GM21825 (cell line): ENCODE results near the gene FCHSD2.
"Not testable (repeated sequence)": the region's sequence is repeated elsewhere in the genome, so short reads cannot be mapped to it uniquely, and the experiment has no call there.

Experiments
- ATAC-seq: cut with Tn5 transposase; IDR thresholded peaks from one replicate; pipeline ENCODE4 v1.9.1; 2021; ENCODE audit warnings: mild to moderate bottlenecking, moderate library complexity; ENCODE audit not compliant: unreplicated experiment

The FCHSD2 gene

DNA sequence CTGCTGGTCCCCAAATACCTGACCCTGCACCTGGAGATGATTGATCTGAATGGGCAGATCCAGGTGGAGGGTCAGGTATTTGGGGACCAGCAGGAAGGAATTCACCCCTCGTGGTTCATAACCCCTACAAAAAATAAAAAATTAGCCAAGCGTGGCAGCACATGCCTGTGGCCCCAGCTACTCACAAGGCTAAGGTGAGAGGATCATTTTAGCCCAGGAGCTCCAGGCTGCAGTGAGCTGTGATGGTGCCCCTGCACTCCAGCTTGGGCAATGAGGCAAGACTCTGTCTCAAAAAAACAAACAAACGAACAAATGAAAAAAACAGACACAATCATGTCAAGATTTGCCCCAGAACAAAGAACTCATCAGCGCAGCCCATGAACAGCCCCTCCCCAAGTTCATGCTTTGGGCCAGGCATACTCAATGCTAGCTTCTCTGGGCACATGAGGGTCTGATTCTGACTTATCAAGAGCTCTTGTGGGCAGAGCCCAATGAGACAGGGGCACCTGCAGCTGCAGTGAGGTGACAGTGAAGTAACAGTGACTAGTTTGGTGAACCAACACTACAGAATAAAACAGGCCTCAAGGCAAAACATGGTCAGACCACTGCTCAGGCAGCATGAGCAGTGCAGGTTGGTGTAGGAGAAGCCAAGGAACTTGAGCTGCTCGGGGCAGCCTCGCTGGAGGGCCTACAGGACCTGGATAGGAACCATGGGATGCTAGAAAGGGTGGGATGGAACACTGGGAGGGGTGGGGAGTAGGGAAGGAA lies 10.2 kb upstream of the FCHSD2 start:
- ATAC-seq: peak; percentile 0

DNA sequence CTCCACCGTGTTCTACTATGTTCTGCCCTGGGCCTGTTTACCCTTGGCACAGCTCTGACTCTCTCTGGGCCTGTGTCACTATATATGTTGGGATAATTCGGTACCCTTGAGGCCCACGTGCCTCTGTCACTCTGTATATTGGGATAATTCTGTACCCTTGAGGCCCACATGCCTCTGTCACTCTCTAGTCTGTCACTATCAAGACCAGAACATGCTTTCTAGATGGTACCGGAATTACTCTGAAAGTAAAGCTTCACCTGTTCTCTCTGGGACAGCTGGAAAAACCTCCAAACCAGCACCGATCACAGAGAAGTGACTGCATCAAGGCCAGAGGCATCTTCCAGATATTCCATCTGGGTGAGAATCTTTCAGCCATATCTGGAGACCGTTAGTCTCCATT lies 9.3 kb upstream of the FCHSD2 start:
- no peak for ATAC-seq

DNA sequence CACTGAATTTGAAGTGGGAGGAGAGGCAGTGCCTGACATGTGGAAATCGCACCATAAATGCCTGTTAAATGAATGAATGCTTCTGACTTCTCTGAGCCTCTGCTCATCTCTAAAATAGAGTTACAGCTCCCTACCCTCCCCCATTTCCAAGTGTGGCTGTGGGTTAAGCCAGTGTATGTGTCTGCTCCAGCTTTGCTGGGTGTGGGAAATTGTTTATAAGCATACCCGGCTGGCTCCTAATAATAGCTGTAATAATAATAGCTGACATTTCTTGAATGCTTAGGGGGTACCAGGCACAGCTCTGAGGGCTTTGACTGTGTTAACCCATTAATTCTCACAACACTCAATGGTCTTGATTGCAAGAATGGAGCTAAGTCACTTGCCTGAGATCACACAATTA lies 7.0 kb upstream of the FCHSD2 start:
- no peak for ATAC-seq

DNA sequence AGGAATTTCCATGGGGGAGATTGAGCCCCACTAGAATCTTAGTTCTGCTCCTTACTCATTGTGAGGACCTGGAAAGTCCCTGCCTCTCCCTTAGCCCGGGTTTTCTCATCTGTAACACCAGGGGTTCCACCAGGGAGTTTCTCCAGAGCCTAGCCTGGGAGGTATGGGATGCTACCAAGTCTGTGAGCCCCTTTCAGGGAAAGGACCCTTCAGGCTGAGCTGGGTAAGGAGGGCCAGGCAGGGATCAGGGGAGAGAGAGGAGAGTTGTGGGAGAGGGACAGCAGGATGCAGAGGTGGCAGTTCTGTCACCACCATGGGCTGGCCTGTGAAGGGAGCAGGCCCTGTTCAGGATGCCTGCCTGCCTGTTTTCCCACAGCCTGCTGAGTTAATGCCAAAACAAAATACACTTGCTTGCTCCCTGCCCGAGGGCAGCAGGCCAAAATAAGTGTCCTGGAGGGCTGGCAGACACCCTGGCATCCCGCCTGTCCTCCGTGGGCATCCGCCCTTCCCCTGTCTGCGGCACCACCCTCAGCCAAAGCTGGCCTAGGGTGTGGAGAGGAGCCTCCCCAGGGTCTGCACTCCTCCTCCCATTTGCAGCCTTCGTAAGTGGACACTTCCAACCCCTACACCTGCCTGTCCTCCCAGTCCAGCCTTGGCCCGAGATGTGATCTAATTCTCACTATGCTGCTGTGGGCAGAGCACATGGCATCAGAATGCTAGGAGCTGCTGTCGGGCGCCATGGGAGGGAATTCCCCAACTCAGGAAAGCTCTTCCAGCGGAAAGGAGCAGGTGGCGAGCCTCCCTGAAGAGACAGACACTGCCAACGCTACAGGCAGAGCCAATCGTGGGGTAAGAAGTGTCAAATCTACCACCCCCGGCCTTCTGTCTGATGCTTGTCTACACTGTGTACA lies 5.9 kb upstream of the FCHSD2 start:
- no peak for ATAC-seq

DNA sequence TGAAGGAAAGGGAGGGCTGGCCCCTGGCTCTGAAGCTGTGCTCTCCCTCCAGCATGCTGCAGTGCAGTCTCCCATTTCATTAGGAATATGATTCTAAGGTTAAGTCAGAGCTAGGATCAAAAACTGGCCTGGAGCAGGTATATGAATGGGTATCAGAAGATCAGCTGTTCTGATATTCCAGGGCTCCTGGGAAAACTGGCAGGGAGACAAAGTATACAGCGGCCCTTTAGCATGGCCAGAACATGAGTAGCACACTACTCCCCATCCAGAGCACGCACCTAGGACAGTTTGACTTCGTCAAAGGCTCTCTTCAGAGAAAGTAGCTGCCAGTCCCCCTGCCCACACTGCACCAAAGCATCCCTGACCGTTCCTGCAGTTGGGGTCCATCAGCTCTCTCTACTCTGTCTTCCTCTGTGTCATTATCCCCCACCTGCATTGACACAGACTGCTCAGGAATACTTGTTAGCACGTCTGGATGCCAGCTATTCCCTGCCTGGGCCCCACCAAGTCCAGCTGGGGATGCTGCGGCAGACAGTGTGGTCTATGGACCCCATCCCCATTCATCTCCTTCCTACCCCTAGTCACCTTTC lies 4.0 kb upstream of the FCHSD2 start:
- no peak for ATAC-seq

DNA sequence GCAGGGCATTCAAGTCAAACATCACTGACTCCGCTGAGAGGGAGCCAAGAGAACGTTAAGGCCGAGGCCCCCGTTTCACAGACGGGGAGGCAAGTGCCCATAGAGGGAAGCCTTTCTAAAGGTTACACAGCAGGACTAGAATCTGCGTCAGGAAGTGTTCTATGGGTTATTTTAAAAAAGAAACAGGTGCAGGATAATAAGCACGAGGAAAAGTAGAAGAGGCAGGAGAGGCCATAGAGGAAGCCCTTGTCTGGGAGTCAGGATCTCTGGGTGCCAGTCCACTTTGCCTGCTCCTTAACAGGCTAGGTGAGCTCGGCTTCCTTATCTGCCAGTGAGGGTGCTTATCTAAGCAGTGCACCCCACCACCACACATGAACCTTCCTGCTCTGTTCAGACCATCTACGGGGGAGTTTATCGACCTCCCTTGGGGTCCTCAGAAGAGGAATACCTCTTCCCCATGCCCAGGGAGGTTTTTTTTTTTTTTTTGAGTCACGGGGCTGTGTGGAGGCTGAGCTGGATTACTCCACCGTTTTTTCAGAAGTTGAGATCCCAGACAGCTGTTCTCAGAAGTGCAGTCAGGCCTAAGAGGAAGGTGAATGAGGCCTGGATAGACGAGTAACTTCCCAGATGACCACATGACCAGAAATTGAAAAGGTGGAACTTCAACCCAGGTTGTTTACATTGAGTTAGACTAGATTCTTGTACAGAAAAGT lies 1.2 kb upstream of the FCHSD2 start:
- no peak for ATAC-seq

DNA sequence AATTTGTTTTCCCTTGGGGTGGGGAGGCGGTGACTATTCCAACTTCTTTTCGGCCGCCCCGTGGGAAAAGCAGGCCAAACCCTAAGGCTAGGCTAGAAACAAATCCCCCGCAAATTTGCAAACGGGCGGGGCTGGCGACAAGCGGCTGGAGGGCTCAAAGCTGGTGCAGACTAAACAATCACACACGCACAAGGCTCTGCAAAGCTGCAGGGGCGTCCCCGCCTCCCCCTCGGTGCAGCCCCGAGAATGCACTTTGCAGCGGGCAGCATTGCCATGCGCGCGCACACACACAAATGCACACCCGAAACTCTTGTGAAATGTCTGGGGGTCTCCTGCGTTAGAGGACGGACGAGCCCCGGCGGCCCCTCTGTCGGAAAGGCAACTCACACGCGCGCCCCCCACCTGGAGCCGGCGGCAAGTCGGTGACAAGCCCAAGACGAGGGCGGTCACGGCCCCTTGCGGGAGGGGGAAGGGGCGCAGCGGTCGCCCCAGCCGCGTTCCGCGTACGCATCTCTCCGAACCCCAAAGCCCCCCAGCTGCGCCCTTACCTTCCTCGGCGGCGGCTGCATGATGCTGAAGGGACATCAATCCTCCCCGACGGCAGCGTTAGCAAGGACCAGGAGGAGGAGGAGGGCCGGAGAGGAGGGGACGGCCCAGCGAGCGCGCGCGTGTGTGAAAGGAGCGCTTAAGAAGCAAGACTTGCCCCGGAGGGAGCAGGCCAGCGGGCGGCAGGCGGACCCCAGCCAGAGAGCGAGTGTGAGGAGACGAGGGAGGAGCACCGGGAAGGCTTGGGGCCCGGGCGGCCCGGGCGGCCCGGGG lies 600 bp downstream of the FCHSD2 start:
- ATAC-seq: peak; percentile 6

DNA sequence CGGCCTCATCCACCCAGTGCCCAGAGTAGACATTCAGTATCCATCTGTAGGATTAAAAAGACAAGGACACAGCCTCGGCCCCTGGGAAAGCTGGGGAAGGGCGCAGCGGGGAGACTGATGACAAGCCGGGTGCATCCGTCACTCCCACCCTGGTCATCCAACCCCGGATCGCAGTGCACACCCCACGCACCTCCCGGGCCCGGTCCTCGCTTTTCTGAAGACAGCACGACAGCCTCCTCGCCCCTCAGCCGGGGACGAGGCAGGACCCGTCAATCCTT lies 1.1 kb downstream of the FCHSD2 start:
- no peak for ATAC-seq

DNA sequence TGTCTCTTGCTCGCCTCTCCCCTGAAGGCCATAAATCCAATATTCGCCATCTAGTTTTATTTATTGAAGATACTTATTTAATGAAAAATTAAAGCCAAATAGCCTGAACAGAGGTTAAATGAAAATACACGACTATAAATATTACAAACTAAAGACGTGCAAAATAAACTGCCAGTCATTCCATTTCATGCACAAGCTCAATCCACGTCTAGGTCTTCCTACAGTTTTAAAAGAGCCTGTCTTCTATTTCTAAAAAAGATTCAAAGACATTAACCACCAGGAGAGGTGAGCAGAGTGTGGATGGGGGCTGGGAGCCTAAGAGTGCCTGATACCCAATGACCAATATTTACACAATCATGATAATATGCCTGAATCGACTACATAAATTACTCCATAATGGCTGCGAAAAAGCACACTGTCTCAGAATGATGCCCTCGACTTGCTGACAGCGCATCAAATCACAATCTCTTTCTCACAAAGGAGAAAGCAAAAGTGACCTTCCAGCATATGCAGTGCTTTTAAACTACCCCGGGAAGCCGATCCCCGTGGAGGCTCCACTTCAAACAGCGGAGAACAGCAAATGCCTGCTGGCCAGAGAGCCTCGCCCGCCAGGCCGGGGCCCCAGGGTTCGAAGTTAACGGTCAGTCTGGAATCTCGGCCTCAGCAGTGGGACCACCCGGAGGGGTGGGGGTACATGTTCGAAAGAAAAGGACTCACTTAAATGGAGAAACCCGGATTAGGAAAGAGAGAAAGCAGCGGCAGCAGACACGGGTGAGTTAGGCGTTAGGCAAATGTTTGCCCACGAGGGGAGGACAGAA lies 1.7 kb downstream of the FCHSD2 start:
- no peak for ATAC-seq

DNA sequence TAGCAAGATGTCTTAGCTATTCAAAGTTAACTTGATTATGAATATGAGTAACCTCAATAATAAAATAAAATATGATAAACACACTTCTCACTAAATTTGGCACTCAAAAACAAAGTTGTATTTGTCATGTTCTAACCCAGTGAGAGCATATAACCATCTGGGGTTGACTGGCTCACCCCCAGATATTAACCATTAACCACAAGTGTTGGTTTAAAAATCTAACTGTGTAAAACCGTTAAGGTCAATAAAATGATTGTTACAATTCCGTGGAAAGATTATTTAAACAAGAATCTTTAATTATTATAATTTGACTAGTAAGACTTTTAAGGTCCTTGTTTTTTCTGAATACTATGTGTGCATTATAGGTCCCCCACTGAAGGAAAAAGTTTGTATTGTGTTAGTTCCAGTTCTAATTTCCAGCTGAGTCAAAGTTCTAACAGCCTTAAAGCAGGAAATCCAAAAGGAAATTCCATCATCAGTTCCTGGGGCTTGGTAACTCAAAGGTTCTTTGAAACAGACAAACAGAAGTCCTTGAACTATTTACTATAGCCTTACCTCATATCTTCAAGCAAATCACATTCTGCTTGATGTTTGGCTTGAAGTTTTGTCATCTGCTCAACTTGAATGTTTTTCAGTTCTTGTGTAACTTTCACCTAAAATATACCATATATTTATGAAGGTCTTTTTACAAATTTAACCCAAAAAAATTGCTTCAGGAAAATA lies 2.5 kb downstream of the FCHSD2 start:
- no peak for ATAC-seq

DNA sequence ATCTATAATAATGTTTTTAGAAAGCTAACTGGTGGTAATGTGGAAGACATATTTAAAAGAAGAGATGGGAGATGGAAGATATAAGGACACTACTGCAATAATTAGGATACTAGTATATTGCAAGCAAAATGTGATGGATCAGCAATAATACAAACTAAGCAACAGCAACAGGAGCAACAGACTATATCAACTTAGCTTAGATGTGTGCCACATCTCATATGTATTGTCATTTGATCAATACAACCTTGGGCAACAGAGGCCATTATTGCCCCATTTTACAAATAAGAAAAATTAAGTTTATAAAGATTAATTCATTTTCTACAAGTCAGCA lies 4.2 kb downstream of the FCHSD2 start:
- ATAC-seq: no peak

DNA sequence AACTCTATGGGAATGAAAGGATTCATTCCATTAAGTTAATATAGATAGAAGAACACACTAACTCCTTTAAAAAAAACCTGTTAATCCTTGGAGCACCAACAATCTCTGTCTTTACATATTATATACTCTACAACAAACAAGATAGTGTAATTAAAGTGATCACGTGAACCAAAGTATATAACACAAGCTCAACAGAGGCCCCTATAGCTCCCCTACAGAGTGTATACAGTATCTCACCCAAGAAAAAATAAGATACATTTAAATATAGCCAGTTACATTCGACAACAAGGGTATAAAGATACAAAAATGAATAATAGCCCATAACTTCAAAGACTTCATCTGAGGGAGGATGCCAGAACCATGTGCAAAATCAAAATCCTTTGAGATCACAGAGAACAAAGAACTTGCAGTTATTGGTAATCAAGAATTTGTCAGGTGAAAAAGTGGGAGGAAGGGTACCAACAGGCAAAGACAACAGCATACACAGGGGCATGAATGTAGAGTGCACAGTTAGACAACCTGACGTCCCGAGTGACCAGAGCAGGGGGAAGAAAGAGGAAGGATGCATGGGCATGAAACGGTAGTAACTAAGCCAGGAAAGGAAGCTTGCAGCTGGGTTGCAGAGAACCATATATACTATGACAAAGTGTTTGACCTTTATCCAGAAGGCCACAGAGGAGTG lies 4.7 kb downstream of the FCHSD2 start:
- ATAC-seq: no peak

DNA sequence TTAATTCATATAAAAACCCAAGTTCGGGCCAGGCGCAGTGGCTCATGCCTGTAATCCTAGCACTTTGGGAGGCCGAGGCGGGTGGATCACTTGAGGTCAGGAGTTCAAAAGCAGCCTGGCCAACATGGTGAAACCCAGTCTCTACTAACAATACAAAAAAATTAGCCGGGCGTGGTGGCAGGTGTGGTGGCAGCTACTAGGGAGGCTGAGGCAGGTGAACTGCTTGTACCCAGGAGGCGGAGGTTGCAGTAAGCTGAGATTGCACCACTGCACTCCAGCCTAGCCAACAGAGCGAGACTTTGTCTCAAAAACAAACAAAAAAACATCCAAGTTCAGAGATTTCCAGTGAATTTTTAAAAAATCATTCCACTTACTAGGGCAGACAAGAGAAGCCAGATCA lies 5.4 kb downstream of the FCHSD2 start:
- ATAC-seq: not testable (repeated sequence)

DNA sequence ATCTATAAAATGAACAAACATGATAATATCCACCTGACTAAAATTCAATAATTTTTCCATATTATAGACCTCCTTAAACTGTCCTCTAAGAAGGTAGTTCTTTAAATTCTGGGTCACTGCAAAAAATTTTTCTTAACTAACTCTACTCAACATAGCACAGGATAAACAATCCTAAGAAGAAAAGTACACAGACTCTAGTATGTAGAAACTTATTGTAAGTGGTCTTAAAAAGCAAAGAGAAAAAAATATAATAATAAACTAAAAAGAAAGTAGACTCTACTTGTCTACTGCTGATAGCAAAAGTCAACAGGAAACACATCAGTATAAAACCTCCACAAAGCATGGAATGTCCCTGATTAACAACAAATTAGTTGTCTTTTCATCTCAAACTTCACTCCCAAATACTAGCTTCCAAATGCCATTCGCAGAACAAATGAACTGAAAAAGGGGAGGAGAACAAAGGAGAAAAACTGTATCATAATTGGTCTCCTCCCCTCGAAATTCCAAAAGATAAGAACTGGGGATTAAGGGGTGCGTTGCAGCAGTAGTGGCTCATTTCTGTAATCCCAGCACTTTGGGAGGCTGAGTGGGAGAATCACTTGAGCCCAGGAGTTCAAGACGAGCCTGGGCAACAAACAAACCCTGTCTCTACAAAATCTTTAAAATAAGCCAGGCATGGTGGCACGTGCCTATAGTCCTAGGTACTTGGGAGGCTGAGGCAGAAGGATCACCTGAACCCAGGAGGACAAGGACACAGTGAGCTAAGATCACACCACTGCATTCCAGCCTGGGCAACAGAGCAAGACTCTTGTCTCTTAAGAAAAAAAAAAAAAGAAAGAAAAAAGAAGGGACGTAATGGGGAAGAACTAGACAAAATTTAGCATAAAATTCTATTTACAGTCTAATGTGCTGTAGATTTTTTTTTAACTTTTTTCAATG lies 6.5 kb downstream of the FCHSD2 start:
- ATAC-seq: no peak

DNA sequence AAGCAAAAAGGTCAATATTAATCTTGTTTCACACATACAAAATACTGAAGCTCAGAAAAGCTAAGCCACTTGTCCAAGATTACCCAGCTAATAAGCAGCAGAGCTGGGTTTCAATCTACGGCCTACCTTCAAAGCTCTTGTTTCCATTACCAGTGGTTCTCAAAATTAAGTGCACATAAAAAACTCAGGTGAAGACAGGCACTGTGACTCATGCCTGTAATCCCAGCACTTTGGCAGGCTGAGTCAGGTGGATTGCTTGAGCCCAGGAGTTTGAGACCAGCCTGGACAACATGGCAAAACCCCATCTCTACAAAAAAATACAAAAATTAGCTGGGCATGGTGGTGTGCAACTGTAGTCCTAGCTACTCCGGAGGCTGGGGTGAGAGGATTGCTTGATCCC lies 9.8 kb downstream of the FCHSD2 start:
- not testable (repeated sequence) for ATAC-seq

DNA sequence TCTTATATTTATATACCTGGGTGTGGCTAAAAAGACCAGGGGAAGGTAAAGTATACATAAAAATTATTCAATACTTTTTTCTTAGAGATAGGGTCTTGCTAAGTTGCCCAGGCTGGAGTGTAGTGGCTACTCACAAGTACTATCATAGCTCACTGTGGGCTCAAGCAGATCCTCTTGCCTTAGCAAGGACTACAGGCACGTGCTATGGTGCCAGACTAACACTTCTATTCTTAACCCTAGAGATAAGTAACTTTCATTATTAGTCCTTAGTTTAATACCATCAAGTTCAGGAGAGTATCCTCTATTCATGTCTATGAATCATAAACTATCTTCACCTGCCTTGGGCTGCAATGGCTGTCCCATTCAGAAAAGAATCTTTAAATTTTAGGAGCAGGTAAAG lies 11.9 kb downstream of the FCHSD2 start:
- ATAC-seq: no peak

DNA sequence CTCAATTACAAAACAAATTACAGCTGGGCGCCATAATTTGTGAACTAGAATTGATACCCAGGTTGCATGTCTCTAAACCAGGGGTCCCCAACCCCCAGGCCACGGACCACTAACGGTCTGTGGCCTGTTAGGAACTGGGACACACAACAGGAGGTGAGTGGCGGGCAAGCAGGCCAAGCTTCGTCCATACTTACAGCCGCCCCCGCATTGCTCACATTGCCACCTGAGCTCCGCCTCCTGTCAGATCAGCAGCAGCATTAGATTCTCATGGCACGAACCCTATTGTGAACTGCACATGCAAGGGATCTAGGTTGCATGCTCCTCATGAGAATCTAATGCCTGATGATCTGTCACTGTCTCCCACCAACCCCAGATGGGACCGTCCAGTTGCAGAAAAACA lies 12.9 kb downstream of the FCHSD2 start:
- no peak for ATAC-seq
